GM12878 (cell line): ENCODE results near the gene ATP5PO. TPM values are rescaled to one million over a fixed set of nuclear protein-coding genes. Genes with fewer than 3 reads are reported as not detected.
A peak's percentile ranks its signal among the peaks of the same experiment; 100 is the strongest.

ENCODE experiments used
- BCL11A ChIP-seq: IDR thresholded peaks from 2 replicates; pipeline ENCODE4 v1.6.1; 2011; ENCODE audit warnings: low read depth, low read length
- BCL3 ChIP-seq: IDR thresholded peaks from 2 replicates; pipeline ENCODE4 v1.6.1; 2011; ENCODE audit warnings: borderline replicate concordance, low read depth, mild to moderate bottlenecking, moderate library complexity, low read length; ENCODE audit not compliant: insufficient read depth, poor library complexity, severe bottlenecking
- BMI1 ChIP-seq: fragments of 450-650 bp; IDR thresholded peaks from 2 replicates; pipeline ENCODE4 v1.6.1; 2016; ENCODE audit warnings: mild to moderate bottlenecking, moderate library complexity, borderline replicate concordance
- CBFB ChIP-seq: IDR thresholded peaks from 2 replicates; pipeline ENCODE4 v1.6.1; 2016; ENCODE audit warnings: antibody characterized with exemption, low read depth
- E2F4 ChIP-seq: IDR thresholded peaks from 2 replicates; pipeline ENCODE4 v1.6.1; 2012; ENCODE audit warnings: low read depth, low read length, improper control_type of control experiment
- ELK1 ChIP-seq: IDR thresholded peaks from 2 replicates; pipeline ENCODE4 v1.6.1; 2012; ENCODE audit warnings: low read depth, low read length, improper control_type of control experiment
- EP300 ChIP-seq, 2 experiments: fragments of 150-350 bp in 1 of 2; IDR thresholded peaks; 2 replicates each; pipeline ENCODE4 v1.6.1; 2011 to 2012; ENCODE audit warnings: low read depth in 2 of 2, low read length in 2 of 2, borderline replicate concordance in 1 of 2, improper control_type of control experiment in 1 of 2, inconsistent platforms in 1 of 2; ENCODE audit not compliant: control insufficient read depth in 1 of 2
- EZH2 ChIP-seq: IDR thresholded peaks from 2 replicates; pipeline ENCODE4 v1.6.1; 2012; ENCODE audit warnings: low read depth, mild to moderate bottlenecking, control low read depth, inconsistent platforms, low read length, borderline replicate concordance; ENCODE audit not compliant: control insufficient read depth
- FOXK2 ChIP-seq: fragments of 450-650 bp; IDR thresholded peaks from 2 replicates; pipeline ENCODE4 v1.6.1; 2017; ENCODE audit warnings: mild to moderate bottlenecking, moderate library complexity
- MEF2A ChIP-seq: IDR thresholded peaks from 2 replicates; pipeline ENCODE4 v1.6.1; 2011; ENCODE audit warnings: low read depth, mild to moderate bottlenecking, low read length, moderate library complexity; ENCODE audit not compliant: insufficient read depth
- NR2C2 ChIP-seq: IDR thresholded peaks from 2 replicates; pipeline ENCODE4 v1.6.1; 2011; ENCODE audit warnings: borderline replicate concordance, low read depth; ENCODE audit not compliant: control insufficient read depth, insufficient read length
- PAX8 ChIP-seq: fragments of 450-650 bp; IDR thresholded peaks from 2 replicates; pipeline ENCODE4 v1.6.1; 2017; ENCODE audit warnings: mild to moderate bottlenecking, moderate library complexity
- POLR2A ChIP-seq: IDR thresholded peaks from 2 replicates; pipeline ENCODE4 v1.6.1; 2011; ENCODE audit warnings: low read depth, mild to moderate bottlenecking, low read length
- POLR2AphosphoS2 ChIP-seq: IDR thresholded peaks from 2 replicates; pipeline ENCODE4 v1.6.1; 2011; ENCODE audit warnings: low read depth, mild to moderate bottlenecking, low read length, improper control_type of control experiment, moderate library complexity
- RAD21 ChIP-seq: IDR thresholded peaks from 2 replicates; pipeline ENCODE4 v1.6.1; 2011; ENCODE audit warnings: mild to moderate bottlenecking, low read depth, low read length, moderate library complexity; ENCODE audit not compliant: insufficient read depth
- RB1 ChIP-seq: fragments of 450-650 bp; formaldehyde crosslinking; IDR thresholded peaks from 2 replicates; pipeline ENCODE4 v1.6.1; 2017; ENCODE audit warnings: mild to moderate bottlenecking, borderline replicate concordance
- RBBP5 ChIP-seq: fragments of 200-600 bp; sonication (generic); conservative IDR thresholded peaks from 2 replicates; pipeline ENCODE4 v1.6.1; 2016
- RELB ChIP-seq: fragments of 450-650 bp; IDR thresholded peaks from 2 replicates; pipeline ENCODE4 v1.6.1; 2017; ENCODE audit warnings: low read depth, mild to moderate bottlenecking, moderate library complexity
- RUNX3 ChIP-seq: IDR thresholded peaks from 2 replicates; pipeline ENCODE4 v1.6.1; 2012; ENCODE audit warnings: low read length, inconsistent platforms
- ZNF687 ChIP-seq: fragments of 450-650 bp; IDR thresholded peaks from 2 replicates; pipeline ENCODE4 v1.6.1; 2017; ENCODE audit warnings: mild to moderate bottlenecking, moderate library complexity
- ZZZ3 ChIP-seq: IDR thresholded peaks from 2 replicates; pipeline ENCODE4 v1.6.1; 2011; ENCODE audit warnings: low read depth; ENCODE audit not compliant: control insufficient read depth, insufficient read length
- polyA plus RNA-seq, 11 experiments: library from polyadenylated mRNA; depleted of rRNA in 4 of 11; unstranded in 6 of 11; stranded (reverse) in 5 of 11; fragments of >200 nt; fragmentation: Nextera tagmentation in 4 of 11; fragmentation: Illumina TruSeq in 1 of 11; extraction: Ambion mirVana in 4 of 11; extraction: Trizol in 1 of 11; gene quantifications; 1 replicate in 1 of 11; 2 replicates in 10 of 11; pipeline versions ENCODE4 v1.2.1 to v1.2.3, GENCODE V29; 2011 to 2016; ENCODE audit warnings: inconsistent platforms in 2 of 11, missing spikeins in 2 of 11, low read depth in 1 of 11
- total RNA-seq, 4 experiments: library from RNA; depleted of rRNA in 3 of 4; stranded (reverse); fragments of >200 nt in 3 of 4; fragmentation: Illumina TruSeq in 1 of 4; extraction: Trizol in 1 of 4; gene quantifications; 2 replicates each; pipeline versions ENCODE4 v1.2.1 to v1.2.3, GENCODE V29; 2013 to 2021

The ATP5PO gene
- total and polyA plus RNA-seq, 10 of the 15 experiments (the other 5 are each of a cell fraction or from before 2014, with no cell fraction given) = 251 to 1,656 (median 470) TPM

- no peak for TF ChIP-seq BCL3
- TF ChIP-seq ZNF687 = no peak; the same call in 1 of the 2 replicates
- no peak for TF ChIP-seq EZH2
- no peak for TF ChIP-seq ZZZ3
- no peak for TF ChIP-seq CBFB
- TF ChIP-seq POLR2A = no peak
- no peak for TF ChIP-seq PAX8
- TF ChIP-seq RB1 = peak; percentile 65; the same call in 1 of the 2 replicates
- TF ChIP-seq NR2C2 = no peak
- TF ChIP-seq RELB = no peak
- 0 out of 2 replicates have a peak, but pooled peaks have one; percentile 28 for TF ChIP-seq RUNX3
- TF ChIP-seq RAD21 = peak; percentile 100
- TF ChIP-seq ELK1 = no peak
- no peak for TF ChIP-seq BMI1
- no peak for TF ChIP-seq BCL11A
- TF ChIP-seq MEF2A = 0 out of 2 replicates have a peak, but pooled peaks have one; percentile 19
- no peak for TF ChIP-seq RBBP5
- TF ChIP-seq FOXK2 = no peak
- TF ChIP-seq POLR2AphosphoS2 = no peak
- no peak for TF ChIP-seq E2F4
- no peak for TF ChIP-seq EP300 (IDR thresholded peaks at IDR 0.05; ENCODE audit: borderline replicate concordance in 1 of 2, control insufficient read depth in 1 of 2, low read depth in 2 of 2, low read length in 2 of 2)
Observed at GRCh38 chr21:33924079-33924765, 8.6 kb upstream of the ATP5PO start (continued).
